ENCODE data around the gene UBFD1. TPM values are rescaled to one million over a fixed set of nuclear protein-coding genes. Genes with fewer than 3 reads are reported as not detected.
"Not testable (repeated sequence)": the region's sequence is repeated elsewhere in the genome, so short reads cannot be mapped to it uniquely, and the experiment has no call there.

UBFD1 gene
- total RNA-seq, 1 experiment from 2014 or later: 89.6 TPM

DNA sequence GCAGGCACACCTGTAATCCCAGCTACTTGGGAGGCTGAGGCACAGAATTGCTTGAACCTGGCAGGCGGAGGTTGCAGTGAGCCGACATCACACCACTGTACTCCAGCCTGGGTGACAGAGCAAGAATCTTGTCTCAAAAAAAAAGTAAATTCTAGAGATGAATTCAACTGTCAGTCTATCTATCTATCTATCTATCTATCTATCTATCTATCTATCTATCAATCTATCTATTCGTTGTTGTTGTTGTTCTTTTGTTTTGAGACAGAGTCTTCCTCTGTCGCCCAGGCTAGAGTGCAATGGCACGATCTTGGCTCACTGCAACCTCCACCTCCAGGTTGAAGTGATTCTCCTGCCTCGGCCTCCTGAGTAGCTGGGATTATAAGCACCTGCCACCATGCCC is 53.4 kb downstream of the UBFD1 start:
- DNase-seq (ENCODE audit: low read depth, low spot score); H3K4me1 ChIP-seq (ENCODE audit: control insufficient read depth in 1 of 2, insufficient read depth in 2 of 2, low read length in 2 of 2); RAD21 ChIA-PET (ENCODE audit: low non-redundant PET in 1 of 2, low total read pairs in 2 of 2, uncharacterized antibody in 2 of 2, unreplicated experiment in 2 of 2); H3K27ac ChIP-seq (ENCODE audit: low read depth, low read length); intact Hi-C loops (cut with micrococcal nuclease); H3K27me3 ChIP-seq (ENCODE audit: insufficient read depth, low read length); CTCF ChIA-PET; H2AFZ ChIP-seq (ENCODE audit: low read depth, low read length, poor library complexity, severe bottlenecking); H3K4me2 ChIP-seq (ENCODE audit: low read length); BruUV-seq (replicated peaks); H3K36me3 ChIP-seq (ENCODE audit: control insufficient read depth in 1 of 2, insufficient read depth in 2 of 2, low read length in 2 of 2); ATAC-seq; H3K9ac ChIP-seq (ENCODE audit: low read length); H3K79me2 ChIP-seq (ENCODE audit: insufficient read depth, low read length); H3K9me2 ChIP-seq (ENCODE audit: insufficient read depth); H3K9me3 ChIP-seq (ENCODE audit: control insufficient read depth in 1 of 2, insufficient read depth in 1 of 2, low read depth in 1 of 2, low read length in 2 of 2); H3K4me3 ChIP-seq (replicated peaks in 1 of 2; ENCODE audit: low read depth in 1 of 2, low read length in 2 of 2); H4K20me1 ChIP-seq (ENCODE audit: insufficient read depth): not testable (repeated sequence)
- POLR2A ChIA-PET: interaction anchor here (0.6 kb wide), 1 partner anchor 755 kb away, joined by 3 read pairs; no protein-coding TSS in a partner anchor

DNA sequence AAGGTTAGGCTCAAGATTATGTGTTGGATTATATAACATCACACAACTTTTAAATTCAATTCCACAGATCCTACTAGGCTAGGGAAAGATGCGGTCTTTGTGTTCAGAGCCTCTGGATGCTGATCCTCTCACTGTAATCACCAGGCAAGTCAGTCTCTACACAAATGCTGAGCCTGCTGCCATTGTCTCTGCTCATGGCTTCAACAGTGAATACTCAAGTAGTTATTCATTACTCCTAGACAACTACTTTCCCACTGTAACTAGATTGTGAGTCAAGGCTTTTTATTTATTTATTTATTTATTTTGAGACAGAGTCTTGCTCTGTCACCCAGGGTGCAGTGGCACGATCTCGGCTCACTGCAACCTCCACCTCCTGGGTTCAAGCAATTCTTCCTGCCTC is 54.4 kb downstream of the UBFD1 start:
- CTCF ChIA-PET: no interaction called here
- Histone ChIP-seq H3K27ac (ENCODE audit: low read depth, low read length) (no peak overlapping the region), H3K9me2 (ENCODE audit: insufficient read depth) (no peaks in the 10 kb centered on the region), H2AFZ (ENCODE audit: low read depth, low read length, poor library complexity, severe bottlenecking) (no peak overlapping the region), H3K79me2 (ENCODE audit: insufficient read depth, low read length) (no peaks in the 10 kb centered on the region), H3K9me3 (ENCODE audit: control insufficient read depth in 1 of 2, insufficient read depth in 1 of 2, low read depth in 1 of 2, low read length in 2 of 2) (no peaks in the 10 kb centered on the region), H3K4me2 (ENCODE audit: low read length) (no peak overlapping the region), H3K9ac (ENCODE audit: low read length) (no peak overlapping the region), H3K4me3 (replicated peaks in 1 of 2; ENCODE audit: low read depth in 1 of 2, low read length in 2 of 2) (no peak overlapping the region), H4K20me1 (ENCODE audit: insufficient read depth) (no peaks in the 10 kb centered on the region), H3K27me3 (ENCODE audit: insufficient read depth, low read length) (no peaks in the 10 kb centered on the region), H3K36me3 (ENCODE audit: control insufficient read depth in 1 of 2, insufficient read depth in 2 of 2, low read length in 2 of 2) (peaks cover 7 to 10% of the 10 kb centered on the region in 2 experiments; a peak in 2 of 4 replicates), H3K4me1 (ENCODE audit: control insufficient read depth in 1 of 2, insufficient read depth in 2 of 2, low read length in 2 of 2) (peaks cover 0 to 7% of the 10 kb centered on the region in 2 experiments; a peak in 1 of 4 replicates)
- POLR2A ChIA-PET: no interaction called here
- TF ChIP-seq, protein P1, sequence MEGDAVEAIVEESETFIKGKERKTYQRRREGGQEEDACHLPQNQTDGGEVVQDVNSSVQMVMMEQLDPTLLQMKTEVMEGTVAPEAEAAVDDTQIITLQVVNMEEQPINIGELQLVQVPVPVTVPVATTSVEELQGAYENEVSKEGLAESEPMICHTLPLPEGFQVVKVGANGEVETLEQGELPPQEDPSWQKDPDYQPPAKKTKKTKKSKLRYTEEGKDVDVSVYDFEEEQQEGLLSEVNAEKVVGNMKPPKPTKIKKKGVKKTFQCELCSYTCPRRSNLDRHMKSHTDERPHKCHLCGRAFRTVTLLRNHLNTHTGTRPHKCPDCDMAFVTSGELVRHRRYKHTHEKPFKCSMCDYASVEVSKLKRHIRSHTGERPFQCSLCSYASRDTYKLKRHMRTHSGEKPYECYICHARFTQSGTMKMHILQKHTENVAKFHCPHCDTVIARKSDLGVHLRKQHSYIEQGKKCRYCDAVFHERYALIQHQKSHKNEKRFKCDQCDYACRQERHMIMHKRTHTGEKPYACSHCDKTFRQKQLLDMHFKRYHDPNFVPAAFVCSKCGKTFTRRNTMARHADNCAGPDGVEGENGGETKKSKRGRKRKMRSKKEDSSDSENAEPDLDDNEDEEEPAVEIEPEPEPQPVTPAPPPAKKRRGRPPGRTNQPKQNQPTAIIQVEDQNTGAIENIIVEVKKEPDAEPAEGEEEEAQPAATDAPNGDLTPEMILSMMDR (IDR thresholded peaks at IDR 0.05 in 2 of 3, conservative IDR thresholded peaks at IDR 0.05 in 1 of 3; ENCODE audit: borderline replicate concordance in 1 of 3, insufficient read depth in 1 of 3, low read depth in 2 of 3, low read length in 2 of 3): no peak
- TF ChIP-seq EGR1 (IDR thresholded peaks at IDR 0.05; ENCODE audit: low read depth): no peak
- no peak for TF ChIP-seq SRF (IDR thresholded peaks at IDR 0.05; ENCODE audit: low read depth)
- TF ChIP-seq, protein P2, sequence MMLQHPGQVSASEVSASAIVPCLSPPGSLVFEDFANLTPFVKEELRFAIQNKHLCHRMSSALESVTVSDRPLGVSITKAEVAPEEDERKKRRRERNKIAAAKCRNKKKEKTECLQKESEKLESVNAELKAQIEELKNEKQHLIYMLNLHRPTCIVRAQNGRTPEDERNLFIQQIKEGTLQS (IDR thresholded peaks at IDR 0.05): no peak
- no peak for TF ChIP-seq CBX3 (IDR thresholded peaks at IDR 0.05; ENCODE audit: low read depth)
- TF ChIP-seq POLR2A (IDR thresholded peaks at IDR 0.05; ENCODE audit: borderline replicate concordance, extremely low read depth, insufficient read depth, insufficient read length): no peak
- TF ChIP-seq RAD21 (IDR thresholded peaks at IDR 0.05; ENCODE audit: low read depth): no peak
- TF ChIP-seq ZNF274 (IDR thresholded peaks at IDR 0.05; ENCODE audit: low read depth, low read length): no peak
- no peak for TF ChIP-seq ELF1 (IDR thresholded peaks at IDR 0.05; ENCODE audit: borderline replicate concordance, low read depth)
- TF ChIP-seq ZFX (IDR thresholded peaks at IDR 0.05): no peak
- TF ChIP-seq, protein P3, sequence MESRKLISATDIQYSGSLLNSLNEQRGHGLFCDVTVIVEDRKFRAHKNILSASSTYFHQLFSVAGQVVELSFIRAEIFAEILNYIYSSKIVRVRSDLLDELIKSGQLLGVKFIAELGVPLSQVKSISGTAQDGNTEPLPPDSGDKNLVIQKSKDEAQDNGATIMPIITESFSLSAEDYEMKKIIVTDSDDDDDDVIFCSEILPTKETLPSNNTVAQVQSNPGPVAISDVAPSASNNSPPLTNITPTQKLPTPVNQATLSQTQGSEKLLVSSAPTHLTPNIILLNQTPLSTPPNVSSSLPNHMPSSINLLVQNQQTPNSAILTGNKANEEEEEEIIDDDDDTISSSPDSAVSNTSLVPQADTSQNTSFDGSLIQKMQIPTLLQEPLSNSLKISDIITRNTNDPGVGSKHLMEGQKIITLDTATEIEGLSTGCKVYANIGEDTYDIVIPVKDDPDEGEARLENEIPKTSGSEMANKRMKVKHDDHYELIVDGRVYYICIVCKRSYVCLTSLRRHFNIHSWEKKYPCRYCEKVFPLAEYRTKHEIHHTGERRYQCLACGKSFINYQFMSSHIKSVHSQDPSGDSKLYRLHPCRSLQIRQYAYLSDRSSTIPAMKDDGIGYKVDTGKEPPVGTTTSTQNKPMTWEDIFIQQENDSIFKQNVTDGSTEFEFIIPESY (IDR thresholded peaks at IDR 0.05; ENCODE audit: extremely low read depth, insufficient replicate concordance, low read length): no peak
- no peak for TF ChIP-seq CEBPB (IDR thresholded peaks at IDR 0.05; ENCODE audit: low read depth)
- TF ChIP-seq SIN3A (IDR thresholded peaks at IDR 0.05; ENCODE audit: low read depth): no peak
- no peak for TF ChIP-seq TCF7L2 (IDR thresholded peaks at IDR 0.05; ENCODE audit: borderline replicate concordance, extremely low read depth, insufficient read depth, insufficient read length)
- no peak for TF ChIP-seq SP1 (IDR thresholded peaks at IDR 0.05; ENCODE audit: low read depth)
- TF ChIP-seq POLR2AphosphoS5 (IDR thresholded peaks at IDR 0.05; ENCODE audit: low read depth, low read length): no peak
- TF ChIP-seq YY1 (IDR thresholded peaks at IDR 0.05; ENCODE audit: extremely low read depth, insufficient replicate concordance, low read depth, low read length): no peak
- TF ChIP-seq EZH2 (IDR thresholded peaks at IDR 0.05): no peak
- TF ChIP-seq, protein P4, sequence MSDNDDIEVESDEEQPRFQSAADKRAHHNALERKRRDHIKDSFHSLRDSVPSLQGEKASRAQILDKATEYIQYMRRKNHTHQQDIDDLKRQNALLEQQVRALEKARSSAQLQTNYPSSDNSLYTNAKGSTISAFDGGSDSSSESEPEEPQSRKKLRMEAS (IDR thresholded peaks at IDR 0.05): no peak
- no peak for DNase-seq (ENCODE audit: low read depth, low spot score)
- no TSS peak for BruUV-seq (replicated peaks)
- RAD21 ChIA-PET (ENCODE audit: low non-redundant PET in 1 of 2, low total read pairs in 2 of 2, uncharacterized antibody in 2 of 2, unreplicated experiment in 2 of 2): no interaction called here
- intact Hi-C loops (cut with micrococcal nuclease): no loop called here
- ATAC-seq: no peak

Data from HCT116 (cell line).